ENCODE measurements around the gene POLD1. TPM values are rescaled to one million over a fixed set of nuclear protein-coding genes. Genes with fewer than 3 reads are reported as not detected.

The POLD1 gene
- polyA plus RNA-seq, 1 of the 3 experiments (the other 2 are of a cell fraction), result 33.6 TPM

DNA sequence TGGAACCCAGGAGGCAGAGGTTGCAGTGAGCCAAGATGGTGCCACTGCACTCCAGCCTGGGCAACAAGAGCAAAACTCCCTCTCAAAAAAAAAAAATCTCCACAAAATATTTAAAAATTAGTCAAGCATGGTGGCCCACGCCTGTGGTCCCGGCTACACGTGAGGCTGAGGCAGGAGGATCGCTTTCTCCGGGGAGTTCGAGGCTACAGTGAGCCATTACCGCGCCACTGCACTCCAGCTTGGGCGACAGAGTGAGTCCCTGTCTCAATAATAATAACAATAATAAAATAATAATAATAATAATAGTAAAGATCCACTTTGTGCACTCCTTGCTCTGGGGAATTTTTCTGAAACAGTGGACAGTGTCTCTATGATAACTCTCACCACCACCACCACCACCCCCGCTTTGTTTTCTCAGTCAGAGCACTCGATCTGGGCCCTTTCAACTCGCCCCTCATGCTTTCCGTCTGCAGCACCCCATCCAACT, 27.4 kb upstream of the POLD1 start:
- ChIA-PET POLR2A (interaction anchor here (0.6 to 1.7 kb wide), 6 partner anchors 9 to 155 kb away, joined by 3 to 8 read pairs (median 3); partner anchors contain the start of gene JOSD2), CTCF (interaction anchor here (0.6 to 5.1 kb wide), 28 partner anchors 9 to 565 kb away, joined by 3 to 34 read pairs (median 4); partner anchors contain the start of genes NR1H2, POLD1 and SPIB)
- 26% methylated on average over 13 of the region's 13 CpGs for WGBS (ENCODE audit: low lambda C conversion rate)
- no peaks in the 10 kb centered on the region for H3F3A ChIP-seq (replicated peaks; ENCODE audit: insufficient read depth)
- no peaks in the 10 kb centered on the region for H3K79me2 ChIP-seq (ENCODE audit: insufficient read depth)
- H3K27me3 ChIP-seq (ENCODE audit: insufficient read depth), result no peaks in the 10 kb centered on the region
- TF ChIP-seq GATA2 (CRISPR knock-in tag; IDR thresholded peaks at IDR 0.05) (no peak), RFX5 (IDR thresholded peaks at IDR 0.05; ENCODE audit: low read length) (no peak), EP300 (IDR thresholded peaks at IDR 0.05; ENCODE audit: borderline replicate concordance in 1 of 2, low read depth in 1 of 2, low read length in 1 of 2) (no peak), TEAD4 (IDR thresholded peaks at IDR 0.05; ENCODE audit: borderline replicate concordance, insufficient read depth) (no peak), MXI1 (IDR thresholded peaks at IDR 0.05; ENCODE audit: low read depth, low read length) (no peak), RCOR1 (IDR thresholded peaks at IDR 0.05; ENCODE audit: low read length) (no peak), GABPA (IDR thresholded peaks at IDR 0.05; ENCODE audit: low read depth) (no peak), TCF12 (IDR thresholded peaks at IDR 0.05) (no peak), FOSL2 (IDR thresholded peaks at IDR 0.05; ENCODE audit: borderline replicate concordance, low read depth) (no peak), POLR2AphosphoS5 (IDR thresholded peaks at IDR 0.05; ENCODE audit: low read depth, low read length) (no peak), SIN3A (IDR thresholded peaks at IDR 0.05; ENCODE audit: borderline replicate concordance, low read depth, low read length) (no peak)
- TF ChIP-seq, protein P1, sequence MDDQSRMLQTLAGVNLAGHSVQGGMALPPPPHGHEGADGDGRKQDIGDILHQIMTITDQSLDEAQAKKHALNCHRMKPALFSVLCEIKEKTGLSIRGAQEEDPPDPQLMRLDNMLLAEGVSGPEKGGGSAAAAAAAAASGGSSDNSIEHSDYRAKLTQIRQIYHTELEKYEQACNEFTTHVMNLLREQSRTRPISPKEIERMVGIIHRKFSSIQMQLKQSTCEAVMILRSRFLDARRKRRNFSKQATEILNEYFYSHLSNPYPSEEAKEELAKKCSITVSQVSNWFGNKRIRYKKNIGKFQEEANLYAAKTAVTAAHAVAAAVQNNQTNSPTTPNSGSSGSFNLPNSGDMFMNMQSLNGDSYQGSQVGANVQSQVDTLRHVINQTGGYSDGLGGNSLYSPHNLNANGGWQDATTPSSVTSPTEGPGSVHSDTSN (IDR thresholded peaks at IDR 0.05), result no peak
- TF ChIP-seq, protein P2, sequence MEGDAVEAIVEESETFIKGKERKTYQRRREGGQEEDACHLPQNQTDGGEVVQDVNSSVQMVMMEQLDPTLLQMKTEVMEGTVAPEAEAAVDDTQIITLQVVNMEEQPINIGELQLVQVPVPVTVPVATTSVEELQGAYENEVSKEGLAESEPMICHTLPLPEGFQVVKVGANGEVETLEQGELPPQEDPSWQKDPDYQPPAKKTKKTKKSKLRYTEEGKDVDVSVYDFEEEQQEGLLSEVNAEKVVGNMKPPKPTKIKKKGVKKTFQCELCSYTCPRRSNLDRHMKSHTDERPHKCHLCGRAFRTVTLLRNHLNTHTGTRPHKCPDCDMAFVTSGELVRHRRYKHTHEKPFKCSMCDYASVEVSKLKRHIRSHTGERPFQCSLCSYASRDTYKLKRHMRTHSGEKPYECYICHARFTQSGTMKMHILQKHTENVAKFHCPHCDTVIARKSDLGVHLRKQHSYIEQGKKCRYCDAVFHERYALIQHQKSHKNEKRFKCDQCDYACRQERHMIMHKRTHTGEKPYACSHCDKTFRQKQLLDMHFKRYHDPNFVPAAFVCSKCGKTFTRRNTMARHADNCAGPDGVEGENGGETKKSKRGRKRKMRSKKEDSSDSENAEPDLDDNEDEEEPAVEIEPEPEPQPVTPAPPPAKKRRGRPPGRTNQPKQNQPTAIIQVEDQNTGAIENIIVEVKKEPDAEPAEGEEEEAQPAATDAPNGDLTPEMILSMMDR (IDR thresholded peaks at IDR 0.05), result no peak
- H3K9me2 ChIP-seq, result no peaks in the 10 kb centered on the region
- no peak overlapping the region for H3K27ac ChIP-seq (ENCODE audit: low read depth in 2 of 2, low read length in 1 of 2)
- no peak overlapping the region for H3K9ac ChIP-seq
- no peak overlapping the region for H3K4me2 ChIP-seq
- H2AFZ ChIP-seq (ENCODE audit: low read depth), result no peak overlapping the region
- no peak for DNase-seq
- peaks cover 0 to 4% of the 10 kb centered on the region in 2 experiments; a peak in 1 of 4 replicates for H3K4me1 ChIP-seq (ENCODE audit: control insufficient read depth in 1 of 2, insufficient read depth in 2 of 2, low read depth in 1 of 2, low read length in 1 of 2)
- H3K9me3 ChIP-seq, result no peaks in the 10 kb centered on the region
- H3K4me3 ChIP-seq (ENCODE audit: low read depth in 2 of 2, low read length in 1 of 2), result peak overlapping the region in 1 of 2 experiments; percentile 52; a peak in 1 of 4 replicates
- no peaks in the 10 kb centered on the region for H3K36me3 ChIP-seq (replicated peaks in 1 of 2; ENCODE audit: control insufficient read depth in 1 of 2, insufficient read depth in 2 of 2, low read length in 1 of 2)
- no peaks in the 10 kb centered on the region for H4K20me1 ChIP-seq (ENCODE audit: insufficient read depth)

All from SK-N-SH (cell line).